ENCODE results near the gene ITPR2.
"Not testable (repeated sequence)": the region's sequence is repeated elsewhere in the genome, so short reads cannot be mapped to it uniquely, and the experiment has no call there.

ITPR2 gene

DNA sequence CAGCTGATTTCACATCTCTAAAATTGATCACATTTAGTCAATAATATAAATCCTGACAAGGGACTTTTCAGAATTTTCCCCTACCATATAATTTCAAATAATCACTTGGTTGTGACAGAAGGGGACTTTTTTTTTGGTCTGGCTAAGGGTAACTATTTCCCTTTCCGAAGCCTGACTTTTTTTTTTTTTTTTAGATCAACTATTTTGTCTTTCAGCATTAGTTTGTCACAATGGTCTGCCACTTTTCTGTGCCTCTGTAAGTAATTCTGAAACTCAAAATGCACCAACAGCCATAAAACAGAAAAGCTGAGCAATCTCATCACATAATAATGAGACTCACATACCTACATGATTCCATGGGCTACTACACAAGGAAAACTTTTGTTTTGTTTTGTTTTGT is 371.2 kb downstream of the ITPR2 start:
- H3K4me3 Mint-ChIP-seq, result no peak overlapping the region
- DNase-seq, result no peak
- H3K36me3 Mint-ChIP-seq (ENCODE audit: low read depth), result peaks cover 39% of the 10 kb centered on the region
- H3K27ac Mint-ChIP-seq, result no peak overlapping the region
- H3K9me3 Mint-ChIP-seq, result no peaks in the 10 kb centered on the region
- no peaks in the 10 kb centered on the region for H3K4me1 Mint-ChIP-seq (ENCODE audit: low read depth)
- H3K27me3 Mint-ChIP-seq, result no peaks in the 10 kb centered on the region

DNA sequence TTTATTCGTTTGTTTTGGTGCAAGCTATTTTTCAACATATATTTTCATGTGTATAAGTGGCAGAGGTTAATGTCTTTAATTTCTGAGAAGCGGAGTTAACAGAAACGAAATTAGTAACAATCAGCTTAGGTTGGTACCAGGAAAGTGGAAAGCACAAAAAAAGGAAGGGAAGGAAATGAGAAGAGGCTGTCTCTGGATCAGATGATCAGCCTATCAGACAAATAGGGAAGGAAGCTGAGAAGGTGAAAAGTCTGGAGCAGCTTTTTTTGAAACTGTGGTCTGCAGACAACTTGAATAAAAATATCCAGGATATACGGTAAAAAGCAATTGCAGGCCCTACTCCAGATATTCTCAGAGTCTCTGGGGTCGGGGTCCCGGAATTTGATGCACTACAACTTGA is 372.6 kb downstream of the ITPR2 start:
- Mint-ChIP-seq H3K27ac (no peak overlapping the region), H3K27me3 (no peaks in the 10 kb centered on the region), H3K36me3 (ENCODE audit: low read depth) (peaks cover 37% of the 10 kb centered on the region), H3K4me3 (no peak overlapping the region), H3K9me3 (no peaks in the 10 kb centered on the region), H3K4me1 (ENCODE audit: low read depth) (no peaks in the 10 kb centered on the region)
- no peak for DNase-seq

DNA sequence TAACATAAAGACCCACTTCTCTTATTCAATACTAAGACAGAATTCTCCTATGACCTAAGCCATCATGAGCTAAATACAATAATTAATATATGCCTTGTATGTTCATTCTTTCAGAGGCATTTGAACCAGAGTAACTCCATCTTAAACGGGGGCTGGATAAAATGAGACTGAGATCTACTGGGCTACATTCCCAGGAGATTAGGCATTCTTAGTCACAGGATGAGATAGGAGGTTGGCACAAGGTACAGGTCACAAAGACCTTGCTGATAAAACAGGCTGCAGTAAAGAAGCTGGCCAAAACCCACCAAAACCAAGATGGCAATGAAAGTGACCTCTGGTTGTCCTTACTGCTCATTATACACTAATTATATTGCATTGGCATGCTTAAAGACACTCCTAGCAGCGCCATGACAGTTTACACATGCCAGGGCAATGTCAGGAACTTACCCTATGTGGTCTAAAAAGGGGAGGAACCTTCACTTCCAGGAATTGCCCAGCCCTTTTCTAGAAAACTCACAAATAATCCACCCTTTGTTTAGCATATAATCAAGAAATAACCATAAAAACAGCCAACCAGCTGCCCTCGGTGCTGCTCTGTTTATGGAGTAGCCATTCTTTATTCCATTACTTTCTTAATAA is 376.9 kb downstream of the ITPR2 start:
- no peak overlapping the region for H3K27ac Mint-ChIP-seq
- no peaks in the 10 kb centered on the region for H3K27me3 Mint-ChIP-seq
- H3K36me3 Mint-ChIP-seq (ENCODE audit: low read depth), result peaks cover 45% of the 10 kb centered on the region
- H3K4me3 Mint-ChIP-seq, result no peak overlapping the region
- H3K4me1 Mint-ChIP-seq (ENCODE audit: low read depth), result no peaks in the 10 kb centered on the region
- DNase-seq, result no peak
- no peaks in the 10 kb centered on the region for H3K9me3 Mint-ChIP-seq

DNA sequence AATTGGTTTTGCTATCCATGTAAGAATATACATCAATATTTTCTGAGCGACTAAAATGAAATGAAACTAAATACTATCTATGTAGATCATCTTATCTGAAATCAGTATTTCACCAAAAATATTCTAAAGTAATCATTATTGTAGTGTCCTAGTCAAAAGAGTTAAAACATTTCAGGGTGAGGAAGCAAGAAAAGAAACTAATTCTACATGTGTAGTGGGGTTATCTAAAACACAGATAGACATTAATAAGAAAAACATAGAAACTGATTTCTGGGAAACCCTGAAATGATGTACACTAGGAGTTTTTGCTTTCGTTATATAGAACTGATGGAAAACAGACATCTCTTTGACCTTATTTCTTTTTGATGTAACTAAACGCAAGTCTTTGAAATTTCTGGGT is 379.7 kb downstream of the ITPR2 start:
- no peak overlapping the region for H3K4me3 Mint-ChIP-seq
- H3K9me3 Mint-ChIP-seq, result no peaks in the 10 kb centered on the region
- no peaks in the 10 kb centered on the region for H3K4me1 Mint-ChIP-seq (ENCODE audit: low read depth)
- no peaks in the 10 kb centered on the region for H3K27me3 Mint-ChIP-seq
- H3K36me3 Mint-ChIP-seq (ENCODE audit: low read depth), result peaks cover 42% of the 10 kb centered on the region
- no peak overlapping the region for H3K27ac Mint-ChIP-seq
- DNase-seq, result no peak

DNA sequence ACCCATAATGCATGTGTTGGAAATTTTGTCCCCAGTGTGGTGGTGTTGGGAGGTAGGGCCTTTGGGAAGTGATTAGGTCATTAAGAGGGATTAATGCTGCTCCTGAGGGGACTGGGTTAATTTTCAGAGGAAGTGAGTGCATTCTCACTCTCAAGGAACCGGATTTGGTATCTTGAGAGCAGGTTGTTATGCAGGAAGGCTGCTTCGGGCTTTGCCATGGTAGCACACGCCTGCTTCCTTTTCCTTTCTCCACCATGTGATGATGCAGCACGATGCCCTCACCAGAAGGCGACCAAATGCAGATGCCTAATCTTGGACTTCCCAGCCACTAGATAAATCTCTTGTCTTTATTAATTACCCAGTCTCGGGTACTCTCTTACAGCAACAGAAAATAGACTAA is 380.5 kb downstream of the ITPR2 start:
- no peak overlapping the region for H3K27ac Mint-ChIP-seq
- H3K4me3 Mint-ChIP-seq, result no peak overlapping the region
- H3K27me3 Mint-ChIP-seq, result no peaks in the 10 kb centered on the region
- no peaks in the 10 kb centered on the region for H3K9me3 Mint-ChIP-seq
- no peaks in the 10 kb centered on the region for H3K4me1 Mint-ChIP-seq (ENCODE audit: low read depth)
- peaks cover 35% of the 10 kb centered on the region for H3K36me3 Mint-ChIP-seq (ENCODE audit: low read depth)
- DNase-seq, result no peak

DNA sequence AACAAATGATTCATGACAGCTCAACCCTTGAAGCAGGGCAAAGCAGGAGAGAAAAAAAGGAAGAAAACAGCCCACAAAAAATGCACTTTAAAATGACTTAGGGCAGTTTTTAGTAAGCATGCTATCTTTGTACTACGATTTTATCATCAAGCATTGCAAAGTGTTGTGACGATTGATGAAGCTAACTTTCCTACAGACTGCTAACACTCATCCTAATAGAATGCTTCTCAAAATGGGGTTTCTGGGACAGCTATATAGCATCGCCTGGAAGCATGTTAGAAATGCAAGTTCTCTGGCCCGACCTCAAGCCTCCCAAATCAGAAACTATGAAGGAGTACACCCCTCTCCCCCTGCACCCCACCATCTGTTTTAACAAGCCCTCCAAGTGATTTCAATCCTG is 381.2 kb downstream of the ITPR2 start:
- peaks cover 29% of the 10 kb centered on the region for H3K36me3 Mint-ChIP-seq (ENCODE audit: low read depth)
- no peaks in the 10 kb centered on the region for H3K27me3 Mint-ChIP-seq
- no peak overlapping the region for H3K27ac Mint-ChIP-seq
- DNase-seq, result no peak
- H3K9me3 Mint-ChIP-seq, result no peaks in the 10 kb centered on the region
- no peak overlapping the region for H3K4me3 Mint-ChIP-seq
- H3K4me1 Mint-ChIP-seq (ENCODE audit: low read depth), result no peaks in the 10 kb centered on the region

DNA sequence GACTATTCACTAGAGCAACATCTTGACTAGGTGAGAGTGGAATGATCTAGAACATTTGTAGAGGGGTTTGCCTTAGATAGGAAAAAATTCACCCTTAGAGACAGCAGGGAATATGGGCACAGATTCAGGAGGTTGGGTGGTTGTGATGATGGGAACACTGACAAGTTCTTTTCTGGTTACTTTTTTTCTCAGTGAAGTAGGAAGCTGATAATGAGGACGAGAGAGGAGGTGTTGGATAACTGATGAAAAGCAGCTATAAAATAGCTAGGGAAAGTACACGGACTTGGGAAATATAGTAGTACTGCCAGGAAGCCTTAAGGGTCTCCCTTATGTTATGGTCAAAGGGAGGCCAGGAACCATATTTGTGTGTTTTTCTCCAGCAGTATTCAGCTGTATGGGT is 387.1 kb downstream of the ITPR2 start:
- peaks cover 47% of the 10 kb centered on the region for H3K36me3 Mint-ChIP-seq (ENCODE audit: low read depth)
- H3K4me1 Mint-ChIP-seq (ENCODE audit: low read depth), result no peaks in the 10 kb centered on the region
- H3K27me3 Mint-ChIP-seq, result no peaks in the 10 kb centered on the region
- H3K9me3 Mint-ChIP-seq, result no peaks in the 10 kb centered on the region
- DNase-seq, result no peak
- no peak overlapping the region for H3K27ac Mint-ChIP-seq
- no peak overlapping the region for H3K4me3 Mint-ChIP-seq

DNA sequence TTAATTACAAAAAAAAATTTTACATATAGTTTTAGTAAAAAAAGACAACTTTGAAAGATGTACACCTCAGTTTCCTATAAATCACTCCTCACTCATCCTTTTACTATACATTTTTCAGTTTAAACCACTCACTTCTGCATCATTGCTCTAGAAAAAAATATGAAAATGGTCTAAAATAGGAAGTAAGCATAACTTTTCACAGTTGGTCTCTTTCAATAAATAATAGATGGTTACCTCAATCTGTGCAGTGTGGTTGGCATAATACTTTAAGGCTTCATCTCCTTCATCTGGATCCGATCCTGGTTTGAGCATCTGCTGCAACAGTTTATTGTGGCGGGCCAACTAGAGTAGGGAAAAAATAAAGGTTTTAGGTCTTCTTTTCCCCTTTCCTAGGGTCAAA is 389.7 kb downstream of the ITPR2 start:
- H3K27ac Mint-ChIP-seq, result no peak overlapping the region
- H3K9me3 Mint-ChIP-seq, result no peaks in the 10 kb centered on the region
- H3K36me3 Mint-ChIP-seq (ENCODE audit: low read depth), result peaks cover 54% of the 10 kb centered on the region
- DNase-seq, result no peak
- no peaks in the 10 kb centered on the region for H3K27me3 Mint-ChIP-seq
- no peak overlapping the region for H3K4me3 Mint-ChIP-seq
- no peaks in the 10 kb centered on the region for H3K4me1 Mint-ChIP-seq (ENCODE audit: low read depth)

DNA sequence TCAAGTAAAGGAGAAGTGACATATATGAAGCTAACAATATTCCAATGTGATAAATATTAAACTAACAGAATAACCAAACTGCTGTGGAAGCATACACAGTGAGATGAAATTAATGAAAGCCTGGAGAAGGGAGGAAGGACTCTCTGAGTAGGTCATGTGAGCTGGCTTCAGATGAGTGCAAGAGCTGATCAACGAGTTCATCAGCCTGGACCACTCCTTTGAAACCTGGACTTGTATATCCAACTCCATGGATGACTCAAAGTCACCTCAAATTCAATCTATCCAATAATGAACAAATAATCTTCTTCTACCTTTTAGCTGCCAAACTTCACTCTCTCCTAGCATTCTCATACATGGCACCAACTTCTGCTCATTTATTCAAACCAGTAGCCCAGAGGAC is 391.6 kb downstream of the ITPR2 start:
- DNase-seq, result no peak
- Mint-ChIP-seq H3K27me3 (no peaks in the 10 kb centered on the region), H3K27ac (no peak overlapping the region), H3K4me1 (ENCODE audit: low read depth) (no peaks in the 10 kb centered on the region), H3K4me3 (no peak overlapping the region), H3K36me3 (ENCODE audit: low read depth) (peaks cover 58% of the 10 kb centered on the region), H3K9me3 (no peaks in the 10 kb centered on the region)

DNA sequence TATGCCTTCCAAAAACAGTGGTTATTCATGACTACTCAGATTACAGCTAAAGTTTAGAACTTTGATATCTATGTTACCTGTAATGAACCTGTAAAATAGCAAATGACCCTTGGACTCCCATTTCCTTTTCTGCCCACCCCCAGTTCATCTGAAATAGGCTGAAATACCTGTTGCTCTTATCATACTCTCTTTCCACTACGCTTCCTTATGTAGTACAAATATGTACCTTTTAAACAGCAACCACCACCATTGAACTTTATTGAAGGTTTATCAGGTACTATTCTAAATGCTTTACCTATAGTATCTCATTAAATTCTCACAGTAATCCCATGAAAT is 398.0 kb downstream of the ITPR2 start:
- no peaks in the 10 kb centered on the region for H3K9me3 Mint-ChIP-seq

DNA sequence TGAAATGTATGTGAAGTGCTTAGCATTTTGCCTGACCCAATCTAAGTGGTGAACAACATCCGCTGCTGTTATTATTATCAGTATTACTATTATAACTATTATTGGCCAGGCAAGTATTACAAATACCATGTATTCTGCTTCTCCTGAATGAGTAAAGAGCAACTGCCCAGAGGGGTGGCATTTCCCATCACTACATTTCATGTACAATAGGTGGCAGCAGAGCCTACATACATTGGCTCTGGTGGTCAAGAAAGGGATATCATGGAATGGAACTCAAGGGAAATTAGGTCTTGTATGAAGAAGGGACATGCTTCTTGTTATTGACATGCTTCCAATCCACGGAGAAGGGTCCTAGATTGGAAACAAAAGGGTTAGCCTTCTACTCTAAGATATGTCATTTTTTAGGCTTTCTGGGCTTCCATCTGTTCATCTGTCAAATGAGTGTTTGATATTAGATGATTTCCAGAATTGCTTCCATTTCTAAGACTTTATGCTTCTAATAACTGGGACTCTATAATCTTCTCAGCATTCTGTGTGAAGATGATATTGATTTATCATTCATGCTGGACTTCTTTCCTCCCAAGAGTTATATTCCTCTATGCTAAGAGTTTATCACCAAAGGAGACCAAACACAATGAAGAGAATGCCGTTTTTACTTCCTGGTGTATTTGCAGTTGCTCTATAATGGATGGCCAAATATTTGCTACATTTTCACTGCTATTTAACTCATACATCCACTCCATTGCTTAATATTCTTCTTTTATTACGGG is 398.5 kb downstream of the ITPR2 start:
- no peaks in the 10 kb centered on the region for H3K9me3 Mint-ChIP-seq
- DNase-seq, result no peak
- no peaks in the 10 kb centered on the region for H3K27me3 Mint-ChIP-seq
- H3K4me3 Mint-ChIP-seq, result no peak overlapping the region
- peaks cover 26% of the 10 kb centered on the region for H3K36me3 Mint-ChIP-seq (ENCODE audit: low read depth)
- no peak overlapping the region for H3K27ac Mint-ChIP-seq
- H3K4me1 Mint-ChIP-seq (ENCODE audit: low read depth), result no peaks in the 10 kb centered on the region

More for the DNA sequence above, 398.0 kb downstream of the ITPR2 start:
- Mint-ChIP-seq H3K27ac (no peak overlapping the region), H3K4me3 (no peak overlapping the region), H3K36me3 (ENCODE audit: low read depth) (peaks cover 30% of the 10 kb centered on the region), H3K27me3 (no peaks in the 10 kb centered on the region), H3K4me1 (ENCODE audit: low read depth) (no peaks in the 10 kb centered on the region)
- DNase-seq, result no peak

DNA sequence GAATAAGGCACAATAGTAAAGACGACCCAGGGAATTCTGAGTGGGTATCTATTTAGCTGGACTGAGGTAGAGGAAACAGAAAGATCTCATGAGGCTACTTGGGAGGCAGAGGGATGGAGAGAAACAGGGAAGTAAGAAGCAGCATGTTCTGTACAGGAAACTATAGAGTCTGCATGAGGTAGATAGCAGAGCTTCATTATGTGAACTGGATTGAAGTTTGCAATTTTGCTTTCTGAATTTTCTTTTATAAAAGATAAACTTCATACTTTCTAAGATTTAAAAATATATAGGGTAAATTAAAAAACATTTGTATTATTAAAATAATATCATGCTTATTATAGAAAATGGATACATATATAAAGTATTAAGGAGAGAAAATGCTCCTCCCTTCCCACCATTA is 399.3 kb downstream of the ITPR2 start:
- not testable (repeated sequence) for H3K9me3 Mint-ChIP-seq; H3K4me3 Mint-ChIP-seq; H3K27ac Mint-ChIP-seq; H3K27me3 Mint-ChIP-seq; H3K4me1 Mint-ChIP-seq (ENCODE audit: low read depth); DNase-seq
- H3K36me3 Mint-ChIP-seq (ENCODE audit: low read depth), result peaks cover 25% of the 10 kb centered on the region

DNA sequence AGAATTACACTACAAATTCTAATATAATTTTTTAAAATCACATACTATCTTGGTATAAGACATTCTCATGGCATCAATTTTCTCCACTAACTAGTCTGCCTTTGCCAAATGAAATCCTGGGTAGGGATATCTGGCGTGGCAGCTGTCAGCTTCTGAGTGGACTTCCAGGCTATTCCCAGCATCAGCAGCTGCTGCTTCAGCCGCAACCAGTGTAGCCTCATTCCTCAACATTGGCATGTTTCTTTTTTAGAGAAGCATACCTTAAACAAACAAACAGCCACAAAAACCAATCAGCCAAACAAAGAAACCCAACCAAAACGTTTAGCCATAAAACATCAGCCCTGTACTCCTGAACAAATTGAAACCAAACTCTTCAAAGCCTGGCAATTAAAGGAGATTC is 401.8 kb downstream of the ITPR2 start:
- H3K27me3 Mint-ChIP-seq, result no peaks in the 10 kb centered on the region
- H3K4me1 Mint-ChIP-seq (ENCODE audit: low read depth), result no peaks in the 10 kb centered on the region
- no peak overlapping the region for H3K4me3 Mint-ChIP-seq
- H3K36me3 Mint-ChIP-seq (ENCODE audit: low read depth), result peaks cover 33% of the 10 kb centered on the region
- H3K27ac Mint-ChIP-seq, result no peak overlapping the region
- H3K9me3 Mint-ChIP-seq, result no peaks in the 10 kb centered on the region
- DNase-seq, result no peak

DNA sequence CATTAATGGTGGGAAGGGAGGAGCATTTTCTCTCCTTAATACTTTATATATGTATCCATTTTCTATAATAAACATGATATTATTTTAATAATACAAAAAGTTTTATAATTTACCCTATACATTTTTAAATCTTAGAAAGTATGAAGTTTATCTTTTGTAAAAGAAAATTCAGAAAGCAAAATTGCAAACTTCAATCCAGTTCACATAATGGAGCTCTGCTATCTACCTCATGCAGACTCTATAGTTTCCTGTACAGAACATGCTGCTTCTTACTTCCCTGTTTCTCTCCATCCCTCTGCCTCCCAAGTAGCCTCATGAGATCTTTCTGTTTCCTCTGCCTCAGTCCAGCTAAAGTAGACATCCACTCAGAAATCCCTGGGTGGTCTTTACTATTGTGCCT is 402.4 kb downstream of the ITPR2 start:
- not testable (repeated sequence) for DNase-seq; H3K27ac Mint-ChIP-seq; H3K4me3 Mint-ChIP-seq; H3K9me3 Mint-ChIP-seq; H3K27me3 Mint-ChIP-seq; H3K4me1 Mint-ChIP-seq (ENCODE audit: low read depth)
- peaks cover 36% of the 10 kb centered on the region for H3K36me3 Mint-ChIP-seq (ENCODE audit: low read depth)

DNA sequence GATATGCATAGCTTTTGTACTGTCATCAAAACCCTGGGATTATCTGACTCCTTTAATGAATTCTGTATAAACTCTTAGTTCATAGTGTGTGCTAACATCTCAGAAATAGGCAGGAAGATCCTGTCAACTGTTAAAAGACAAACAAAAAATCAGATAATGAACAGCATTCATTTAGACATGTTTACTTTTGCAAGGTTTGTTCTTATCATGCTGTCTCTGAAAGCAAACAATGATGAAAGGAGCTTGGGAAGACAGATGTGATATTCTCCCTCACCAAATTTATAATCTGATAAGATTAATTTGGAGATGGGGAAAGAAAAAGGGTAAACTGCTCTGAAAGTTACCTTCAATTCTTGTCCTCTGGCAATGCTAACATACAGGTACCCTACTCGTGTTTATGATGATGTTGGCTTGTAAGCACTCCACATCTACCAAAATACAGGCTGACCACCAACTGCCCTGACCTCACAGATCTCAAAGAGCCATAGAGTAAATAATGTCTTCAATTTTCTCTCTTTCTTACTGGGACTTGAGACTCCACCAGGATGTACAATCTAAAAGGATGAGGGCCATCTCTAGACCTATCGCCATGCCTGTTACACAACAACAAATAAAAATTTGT is 403.8 kb downstream of the ITPR2 start:
- no peaks in the 10 kb centered on the region for H3K4me1 Mint-ChIP-seq (ENCODE audit: low read depth)
- no peak overlapping the region for H3K4me3 Mint-ChIP-seq
- no peaks in the 10 kb centered on the region for H3K27me3 Mint-ChIP-seq
- H3K27ac Mint-ChIP-seq, result no peak overlapping the region
- H3K36me3 Mint-ChIP-seq (ENCODE audit: low read depth), result peaks cover 32% of the 10 kb centered on the region
- DNase-seq, result no peak
- H3K9me3 Mint-ChIP-seq, result no peaks in the 10 kb centered on the region
